GM18508 (cell line): ENCODE results near the gene C8G.
A peak's percentile ranks its signal among the peaks of the same experiment; 100 is the strongest.

Source experiments
- ATAC-seq: cut with Tn5 transposase; IDR thresholded peaks from one replicate; pipeline ENCODE4 v1.9.1; 2021; ENCODE audit warnings: moderate number of reproducible peaks; ENCODE audit not compliant: insufficient read depth, unreplicated experiment

Gene C8G

GRCh38 chr9:136944519-136945332 lies at the start of gene C8G, which contains the start of gene FBXW5:
Gene C8G, plus strand, starts transcription at chr9:136945243. Its CDS starts 78 bp downstream, at chr9:136945321.
Gene FBXW5, minus strand, starts transcription at chr9:136944738. Its CDS starts 655 bp downstream, at chr9:136944083.
- no peak for ATAC-seq

- no peak for ATAC-seq
Measured at GRCh38 chr9:136896027-136896426, 49.0 kb upstream of the C8G start.

GRCh38 chr9:136898483-136899100 lies 46.5 kb upstream of the C8G start:
- ATAC-seq: no peak

GRCh38 chr9:136899196-136899595 lies 45.8 kb upstream of the C8G start:
- no peak for ATAC-seq

- ATAC-seq: no peak
Measured at GRCh38 chr9:136900556-136900955, 44.5 kb upstream of the C8G start.

- no peak for ATAC-seq
Measured at GRCh38 chr9:136900988-136901515, 44.0 kb upstream of the C8G start.

GRCh38 chr9:136901516-136902258 lies 43.4 kb upstream of the C8G start:
- no peak for ATAC-seq

- ATAC-seq: peak; percentile 51
Measured at GRCh38 chr9:136902259-136902821, 42.7 kb upstream of the C8G start.

GRCh38 chr9:136903041-136903554 lies 41.9 kb upstream of the C8G start:
- no peak for ATAC-seq

- no peak for ATAC-seq
Measured at GRCh38 chr9:136906266-136906665, 38.8 kb upstream of the C8G start.

GRCh38 chr9:136907011-136907914 lies 37.8 kb upstream of the C8G start:
- ATAC-seq: no peak

GRCh38 chr9:136910197-136910900 lies 34.7 kb upstream of the C8G start:
- ATAC-seq: no peak

GRCh38 chr9:136910901-136911245 lies 34.2 kb upstream of the C8G start:
- ATAC-seq: no peak

GRCh38 chr9:136913701-136914438 lies 31.2 kb upstream of the C8G start:
- no peak for ATAC-seq

- ATAC-seq: no peak
Measured at GRCh38 chr9:136915632-136916329, 29.3 kb upstream of the C8G start.

GRCh38 chr9:136916330-136917184 lies 28.5 kb upstream of the C8G start:
- ATAC-seq: no peak

GRCh38 chr9:136917902-136918301 lies 27.1 kb upstream of the C8G start:
- no peak for ATAC-seq
